T follicular helper cell (primary cell): ENCODE measurements around the gene PARP3.
"Not testable (repeated sequence)": the region's sequence is repeated elsewhere in the genome, so short reads cannot be mapped to it uniquely, and the experiment has no call there.

Experiments used
- DNase-seq: peaks from one replicate; pipeline ENCODE4 v3.0.0-alpha.2; 2020; ENCODE audit warnings: low read depth
- total RNA-seq, 2 experiments: gene quantifications; one replicate each; lab custom pipeline; 2026; lab: John Stamatoyannopoulos, UW

PARP3 gene
- 6.3 to 7.0 reads per million in 2 experiments for total RNA-seq

DNA sequence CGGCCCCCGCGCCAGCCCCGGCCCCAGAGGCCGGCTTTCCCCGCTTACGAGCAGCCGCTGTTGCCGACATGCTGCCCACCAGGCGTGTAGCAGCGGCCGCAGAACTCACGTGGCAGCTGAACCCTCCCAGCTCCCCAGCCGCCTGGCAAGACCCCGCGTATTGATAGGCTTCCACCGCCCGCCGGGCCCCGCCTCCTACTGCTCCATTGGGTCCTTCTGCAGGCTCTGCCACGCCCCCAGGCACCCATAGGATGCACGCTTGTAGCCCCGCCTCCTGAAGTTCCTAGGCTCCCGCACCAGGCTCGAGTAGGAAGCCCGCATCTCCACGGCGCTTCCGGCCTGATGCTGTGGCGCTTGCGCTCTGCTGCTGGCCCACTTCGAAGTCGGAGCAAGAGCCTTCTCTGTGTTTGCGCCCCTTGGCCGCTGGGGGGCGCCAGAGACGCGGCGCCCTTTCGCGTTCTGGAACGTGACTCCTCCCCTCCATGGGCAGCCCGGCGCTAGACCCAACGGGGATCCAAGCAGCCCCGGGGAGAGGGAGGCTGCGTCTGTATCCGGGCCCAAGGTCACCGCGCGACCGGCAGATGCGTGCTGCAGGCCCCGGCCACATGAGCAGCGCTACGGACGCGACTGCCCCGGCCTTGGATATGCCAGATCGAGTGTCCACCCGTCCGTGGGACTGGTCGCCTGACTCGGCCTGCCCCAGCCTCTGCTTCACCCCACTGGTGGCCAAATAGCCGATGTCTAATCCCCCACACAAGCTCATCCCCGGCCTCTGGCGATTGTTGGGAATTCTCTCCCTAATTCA lies at the start of gene PARP3, which contains the start of gene RRP9:
Gene PARP3 (plus strand): TSS at position 566 of the 805 bp plus-strand sequence. CDS start 993 bp downstream, outside the sequence.
Gene RRP9 (minus strand): TSS at position 107 of the 805 bp plus-strand sequence. CDS start 37 bp downstream, at position 70.
- peak; percentile 99 for DNase-seq

DNA sequence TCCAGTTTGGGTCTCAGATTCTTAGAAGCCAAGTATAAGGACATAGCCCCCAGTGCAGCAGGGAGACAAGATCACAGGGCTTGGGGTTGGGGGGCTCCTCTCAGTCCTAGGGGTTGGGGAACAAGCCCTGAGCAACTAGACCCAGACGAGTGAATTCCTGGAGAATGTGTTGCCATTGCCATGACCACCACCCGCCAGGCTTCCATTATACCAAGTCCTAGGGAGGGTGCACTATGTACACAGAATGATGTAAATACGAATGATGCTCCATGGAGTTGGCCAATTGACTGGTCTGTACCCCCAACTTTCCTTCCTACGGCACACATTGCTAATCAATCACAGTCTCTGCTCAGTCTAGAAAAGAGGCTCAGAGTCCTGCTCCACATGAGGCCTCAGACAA lies 47.8 kb upstream of the PARP3 start:
- DNase-seq: no peak

DNA sequence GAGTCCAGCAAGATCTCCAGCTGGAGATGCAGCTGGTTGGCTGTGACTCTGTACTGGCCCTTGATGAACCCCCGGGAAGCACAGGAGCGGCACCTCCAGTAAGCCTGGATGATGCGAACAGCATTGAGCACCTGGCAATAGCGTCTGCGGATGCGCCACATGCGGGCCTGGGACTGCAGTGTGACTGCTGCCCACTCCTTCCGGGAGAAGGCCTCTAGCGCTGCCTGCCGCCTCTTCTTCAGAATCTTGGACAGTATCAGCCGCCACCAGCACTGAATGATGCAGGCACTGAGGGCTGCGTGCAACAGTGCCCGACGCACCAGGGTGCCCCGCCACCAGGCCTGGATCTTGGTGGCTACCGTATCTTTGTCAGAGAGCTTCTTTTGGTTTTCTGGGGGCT lies 47.2 kb upstream of the PARP3 start:
- no peak for DNase-seq

GRCh38 chr3:51896607-51897305 lies 45.4 kb upstream of the PARP3 start:
- DNase-seq: no peak

DNA sequence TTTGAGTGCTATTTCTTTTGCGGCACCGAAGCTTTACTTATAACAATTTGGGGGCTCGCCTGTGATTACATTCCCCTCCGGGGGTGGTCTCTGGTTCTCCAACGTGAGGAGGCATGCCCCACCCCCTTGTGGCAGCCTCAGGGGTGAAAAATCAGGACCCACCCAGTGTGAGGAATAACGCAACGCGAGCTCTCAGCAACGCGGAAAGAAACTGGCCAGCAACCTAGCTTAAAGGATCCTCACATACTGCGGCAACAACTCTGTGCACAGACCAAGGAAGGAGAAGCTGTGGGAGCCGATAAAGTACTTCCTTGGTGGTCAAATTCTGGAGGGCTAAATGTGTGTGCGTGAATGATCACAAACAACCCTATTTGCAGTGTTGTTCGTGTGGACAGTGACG lies 44.8 kb upstream of the PARP3 start:
- no peak for DNase-seq

GRCh38 chr3:51900043-51900442 lies 42.1 kb upstream of the PARP3 start:
- not testable (repeated sequence) for DNase-seq

DNA sequence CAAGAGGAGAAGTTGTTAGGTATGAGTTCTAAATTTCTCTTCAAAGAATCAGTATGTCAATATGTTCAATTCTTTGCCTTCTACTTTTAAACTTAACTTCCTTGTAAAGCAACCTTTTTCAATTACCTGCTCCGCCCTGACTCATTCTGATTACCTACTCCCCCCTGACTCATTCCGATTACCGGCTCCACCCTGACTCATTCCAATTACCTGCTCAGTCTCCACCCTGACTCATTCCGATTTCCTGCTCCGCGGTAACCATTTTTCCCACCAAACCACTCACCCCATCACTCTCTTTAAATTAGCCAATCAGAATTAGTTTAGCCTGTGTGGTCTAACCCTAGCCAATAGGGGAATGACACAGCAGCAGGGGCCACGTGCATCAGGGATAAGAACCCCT lies 39.8 kb upstream of the PARP3 start:
- DNase-seq: not testable (repeated sequence)

DNA sequence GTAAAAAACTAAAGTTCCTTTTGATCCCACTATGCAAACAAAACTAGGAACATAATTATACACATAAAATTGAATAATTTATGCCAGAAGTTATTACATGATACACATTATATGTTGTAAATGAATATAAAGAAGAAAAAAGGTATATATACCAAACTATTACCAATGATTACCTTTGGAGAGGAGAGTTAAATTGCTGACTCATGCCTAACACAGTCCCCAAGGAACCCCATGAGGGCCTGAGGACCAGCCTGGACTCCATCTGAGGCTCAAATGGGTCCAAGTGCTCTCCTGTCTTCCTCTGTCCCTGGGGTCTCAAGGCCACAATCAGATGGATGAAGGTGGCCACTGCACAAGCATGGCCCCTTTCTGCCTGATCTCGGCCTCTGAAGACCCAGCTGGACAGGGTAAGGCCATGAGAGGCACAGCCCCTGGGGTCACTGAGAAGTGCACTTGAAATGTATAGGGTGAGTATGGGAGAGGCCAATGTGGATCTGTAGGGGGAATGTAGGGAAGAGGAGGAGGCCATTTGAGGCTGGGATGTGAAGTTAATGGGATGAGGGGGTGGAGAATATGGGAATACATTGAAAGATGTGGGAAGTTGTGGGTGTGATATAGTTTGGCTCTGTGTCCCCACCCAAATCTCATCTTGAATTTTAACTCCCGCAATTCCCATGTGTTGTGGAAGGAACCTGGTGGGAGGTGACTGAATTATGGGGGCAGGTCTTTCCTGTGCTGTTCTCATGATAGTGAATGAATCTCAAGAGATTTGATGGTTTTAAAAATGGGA lies 37.9 kb upstream of the PARP3 start:
- DNase-seq: no peak

GRCh38 chr3:51908026-51908425 lies 34.1 kb upstream of the PARP3 start:
- no peak for DNase-seq

DNA sequence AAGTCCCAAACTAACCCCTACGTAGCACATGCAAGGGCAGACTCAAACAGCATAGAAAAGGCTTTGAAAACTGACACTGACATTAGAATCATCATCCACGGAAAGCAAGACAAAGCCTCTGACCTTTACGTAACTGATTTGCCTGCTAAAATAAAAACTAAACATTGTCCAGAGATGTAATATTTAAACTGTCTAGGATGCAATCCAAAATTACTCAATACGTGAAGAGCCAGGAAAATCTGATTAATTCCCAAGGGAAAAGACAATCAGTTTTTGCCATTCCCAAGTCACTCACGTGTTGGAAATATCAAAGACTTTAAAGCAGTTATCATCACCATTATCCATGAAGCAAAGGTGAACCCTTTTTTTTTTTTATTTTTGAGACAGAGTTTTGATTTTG lies 25.7 kb upstream of the PARP3 start:
- no peak for DNase-seq

DNA sequence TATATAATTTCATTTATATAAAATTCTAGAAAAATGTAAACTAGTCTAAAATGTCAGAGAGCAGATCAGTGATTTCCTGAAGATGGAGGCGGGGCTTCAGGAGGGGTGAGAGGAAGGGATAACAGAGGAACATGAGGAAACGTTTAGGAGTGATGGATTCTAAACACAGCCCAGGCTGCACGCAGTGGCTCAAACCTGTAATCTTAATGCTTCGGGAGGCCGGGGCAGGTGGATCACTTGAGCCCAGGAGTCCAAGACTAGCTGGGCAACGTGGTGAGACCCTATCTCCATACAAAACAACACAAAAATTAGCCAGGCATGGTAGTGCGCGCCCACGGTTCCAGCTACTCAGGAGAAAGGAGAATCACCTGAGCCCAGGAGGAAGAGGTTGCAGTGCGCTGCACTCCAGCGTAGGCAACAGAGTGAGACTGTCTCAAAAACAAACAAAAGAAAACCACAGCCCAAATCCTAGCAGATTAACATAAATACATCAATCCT lies 21.0 kb upstream of the PARP3 start:
- no peak for DNase-seq

DNA sequence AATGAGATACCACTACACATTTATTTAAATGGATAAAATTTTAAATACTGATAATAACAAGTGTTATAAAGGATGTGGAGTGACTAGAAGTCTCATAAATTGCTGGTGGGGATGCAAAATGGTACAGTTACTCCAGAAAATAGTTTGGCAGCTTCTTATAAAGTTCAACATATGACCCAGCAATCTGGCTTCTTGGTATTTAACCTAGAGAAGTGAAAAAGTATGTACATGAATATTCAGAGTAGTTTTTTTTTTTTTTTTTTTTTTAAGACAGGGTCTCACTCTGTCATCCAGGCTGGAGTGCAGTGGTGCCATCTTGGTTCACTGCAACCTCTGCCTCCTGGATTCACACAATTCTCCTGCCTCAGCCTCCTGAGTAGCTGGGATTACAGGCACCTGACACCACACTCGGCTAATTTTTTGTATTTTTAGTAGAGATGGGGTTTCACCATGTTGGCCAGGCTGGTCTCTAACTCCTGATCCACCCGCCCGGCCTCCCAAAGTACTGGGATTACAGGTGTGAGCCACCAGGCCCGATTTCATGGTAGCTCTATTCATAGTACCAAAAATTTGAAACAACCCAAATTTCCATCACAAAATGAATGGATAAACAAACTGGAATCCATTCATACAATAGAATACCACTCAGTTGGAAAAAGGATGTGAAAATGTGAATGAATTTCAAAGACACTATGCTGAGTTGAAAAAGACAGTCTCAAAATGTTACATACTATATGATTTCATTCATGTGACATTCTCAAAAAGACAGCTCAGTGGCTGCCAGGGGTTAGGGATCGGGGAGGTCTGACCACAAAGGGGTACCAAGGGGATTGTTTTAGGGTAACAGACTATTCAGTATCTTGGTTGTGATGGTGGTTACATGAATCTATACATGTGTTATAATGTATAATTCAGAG lies 14.8 kb upstream of the PARP3 start:
- no peak for DNase-seq

DNA sequence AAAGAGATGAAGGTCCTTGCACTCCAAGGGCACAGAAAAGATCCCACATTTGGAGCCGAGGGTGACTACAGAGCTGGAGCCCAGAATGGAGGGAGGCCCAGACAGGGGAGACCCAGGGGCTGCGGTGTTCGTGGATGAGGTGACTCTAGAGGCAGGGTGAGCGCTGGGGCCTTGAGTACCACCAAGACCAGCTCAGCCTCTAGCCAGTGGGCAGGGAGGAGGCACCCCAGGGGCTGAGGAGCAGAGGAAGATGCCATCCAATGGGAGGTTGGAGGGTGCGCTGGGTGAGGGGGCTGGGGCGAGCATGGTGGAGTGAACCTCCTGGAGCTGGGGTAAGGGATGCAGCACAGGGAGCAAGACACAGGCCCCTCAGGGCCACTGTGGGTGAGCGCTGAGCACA lies 13.7 kb upstream of the PARP3 start:
- DNase-seq: no peak

GRCh38 chr3:51928981-51929380 lies 13.2 kb upstream of the PARP3 start:
- not testable (repeated sequence) for DNase-seq

GRCh38 chr3:51929420-51930003 lies 12.7 kb upstream of the PARP3 start:
- no peak for DNase-seq

GRCh38 chr3:51930439-51930838 lies 11.7 kb upstream of the PARP3 start:
- no peak for DNase-seq

DNA sequence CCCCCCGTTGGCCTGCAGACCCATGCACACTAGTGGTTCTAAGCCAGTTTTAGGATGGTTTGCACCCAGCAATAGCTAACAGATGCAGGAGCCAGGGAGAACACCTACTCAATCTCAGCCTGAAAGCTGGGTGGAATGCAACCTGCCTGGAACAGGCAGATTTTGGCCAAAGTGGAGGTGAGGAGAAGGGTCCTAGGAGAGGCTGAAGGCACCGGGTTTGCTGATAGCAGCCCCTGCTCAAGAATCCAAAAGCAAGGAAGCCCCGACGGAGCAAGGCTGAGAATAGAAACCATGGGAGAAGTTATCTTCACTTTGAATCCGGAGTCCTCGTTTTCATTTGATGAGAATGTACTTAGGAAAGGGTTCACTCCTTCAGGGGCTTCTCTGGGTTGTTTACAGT lies 10.4 kb upstream of the PARP3 start:
- DNase-seq: no peak

DNA sequence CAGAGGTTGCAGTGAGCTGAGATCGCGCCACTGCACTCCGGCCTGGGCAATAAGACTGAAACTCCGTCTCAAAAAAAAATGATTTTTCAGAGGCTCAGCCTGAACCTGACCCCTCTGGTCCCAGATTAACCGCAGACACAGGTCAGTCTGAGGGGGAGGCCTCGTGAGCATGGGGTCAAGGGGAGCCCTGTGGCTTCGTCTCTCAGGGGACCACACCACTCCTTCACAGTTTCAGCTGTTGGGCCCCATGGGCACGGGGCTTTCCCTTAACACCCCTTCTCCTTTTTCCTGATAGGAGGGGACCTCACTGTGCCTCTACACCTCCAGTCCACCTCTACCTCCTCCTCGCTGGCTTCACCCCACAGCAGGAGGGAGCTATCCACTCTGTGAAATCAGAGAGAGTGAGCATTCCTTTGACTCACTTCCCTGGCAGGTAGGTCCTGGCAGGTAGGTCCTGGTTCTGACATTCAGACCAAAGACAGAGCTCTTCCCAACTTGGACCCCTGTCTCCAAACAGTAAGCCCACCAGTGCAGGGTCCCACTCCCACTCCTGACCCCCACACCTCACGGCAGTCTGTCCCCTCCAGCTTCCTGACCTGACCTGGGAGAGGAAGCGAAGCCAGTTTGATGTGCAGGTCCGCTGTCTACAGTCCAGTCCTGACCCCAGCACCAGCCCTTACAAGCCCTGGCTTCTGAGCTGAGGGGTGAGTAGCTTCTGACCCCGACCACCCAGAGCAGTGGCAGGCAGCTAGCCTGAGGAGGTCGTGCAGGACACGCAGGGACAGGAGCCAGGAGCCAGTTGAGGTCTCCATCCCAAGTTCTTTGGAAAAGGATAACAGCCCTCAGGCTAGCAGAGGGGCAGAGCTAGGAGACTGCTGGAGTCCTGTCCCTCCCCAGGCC lies 9.4 kb upstream of the PARP3 start:
- no peak for DNase-seq

- no peak for DNase-seq
Observed at GRCh38 chr3:51933471-51934138, 8.6 kb upstream of the PARP3 start.
